Measurements from ENCODE around the gene ELK4. TPM values are rescaled to one million over a fixed set of nuclear protein-coding genes. Genes with fewer than 3 reads are reported as not detected.

ELK4 gene
- total and polyA plus RNA-seq, 2 experiments from 2014 or later: 5.1 to 19.7 TPM

DNA sequence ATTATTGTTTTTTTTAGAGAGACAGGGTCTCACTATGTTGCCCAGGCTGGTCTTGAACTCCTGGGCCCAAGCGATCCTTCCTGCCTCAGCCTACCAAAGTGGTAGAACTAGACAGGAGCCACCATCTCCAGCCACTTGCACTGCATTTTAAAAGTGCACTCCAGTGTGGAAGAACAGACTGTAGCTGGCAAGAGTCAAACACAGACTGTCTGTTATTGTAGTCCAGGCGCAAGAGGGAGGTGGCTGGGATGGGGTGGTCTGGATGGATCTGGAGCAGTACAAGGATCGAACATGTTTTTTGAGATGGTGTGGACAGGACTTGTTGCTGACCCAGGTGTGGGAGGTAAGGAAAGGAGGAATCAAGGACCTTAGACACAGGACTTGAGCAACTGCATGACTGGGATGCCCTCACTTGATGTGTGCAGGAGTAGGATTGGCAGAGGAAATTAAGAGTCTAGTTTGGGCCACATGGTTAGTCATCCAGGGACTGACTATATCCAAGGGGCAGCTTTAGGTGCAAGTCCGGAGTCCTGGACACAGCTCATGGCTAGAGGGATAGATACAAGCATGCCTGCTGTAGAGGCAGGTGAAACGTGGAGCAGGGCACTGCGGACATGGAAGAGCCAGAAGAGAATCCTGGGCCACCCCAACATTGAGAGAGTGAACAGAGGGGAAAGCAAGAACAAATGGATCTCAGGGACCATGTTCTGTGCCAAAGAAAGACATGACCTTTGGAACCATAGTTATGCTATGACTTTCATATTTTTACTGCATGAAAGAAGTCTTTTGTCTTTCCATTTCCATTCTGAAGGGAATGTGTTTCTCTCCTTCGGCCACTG is 42.0 kb downstream of the ELK4 start:
- Histone ChIP-seq H3K4me1 (ENCODE audit: insufficient read depth) (peaks cover 9% of the 10 kb centered on the region; the same call in 1 of the 2 replicates), H3F3A (replicated peaks; ENCODE audit: low read depth) (no peaks in the 10 kb centered on the region), H4K20me1 (replicated peaks; ENCODE audit: insufficient read depth) (no peaks in the 10 kb centered on the region), H3K4me3 (no peak overlapping the region), H3K4me2 (no peak overlapping the region), H3K9me2 (ENCODE audit: insufficient read depth) (no peaks in the 10 kb centered on the region), H3K27ac (ENCODE audit: low read depth) (no peak overlapping the region), H2AFZ (no peak overlapping the region), H3K36me3 (ENCODE audit: insufficient read depth) (no peaks in the 10 kb centered on the region), H3K27me3 (ENCODE audit: insufficient read depth) (peaks cover 4% of the 10 kb centered on the region; the same call in 1 of the 2 replicates), H3K79me2 (replicated peaks; ENCODE audit: insufficient read depth) (no peaks in the 10 kb centered on the region)
- Mint-ChIP-seq H3K27ac (no peak overlapping the region), H3K27me3 (ENCODE audit: insufficient read depth, low read depth, poor library complexity) (peaks cover 2% of the 10 kb centered on the region), H3K9me3 (no peaks in the 10 kb centered on the region), H3K4me3 (no peak overlapping the region), H3K4me1 (peaks cover 9% of the 10 kb centered on the region; the same call in 2 of the 3 replicates), H3K36me3 (ENCODE audit: low read depth) (no peaks in the 10 kb centered on the region)
- no peak for DNase-seq (ENCODE audit: low spot score)
- TF ChIP-seq, protein P1, sequence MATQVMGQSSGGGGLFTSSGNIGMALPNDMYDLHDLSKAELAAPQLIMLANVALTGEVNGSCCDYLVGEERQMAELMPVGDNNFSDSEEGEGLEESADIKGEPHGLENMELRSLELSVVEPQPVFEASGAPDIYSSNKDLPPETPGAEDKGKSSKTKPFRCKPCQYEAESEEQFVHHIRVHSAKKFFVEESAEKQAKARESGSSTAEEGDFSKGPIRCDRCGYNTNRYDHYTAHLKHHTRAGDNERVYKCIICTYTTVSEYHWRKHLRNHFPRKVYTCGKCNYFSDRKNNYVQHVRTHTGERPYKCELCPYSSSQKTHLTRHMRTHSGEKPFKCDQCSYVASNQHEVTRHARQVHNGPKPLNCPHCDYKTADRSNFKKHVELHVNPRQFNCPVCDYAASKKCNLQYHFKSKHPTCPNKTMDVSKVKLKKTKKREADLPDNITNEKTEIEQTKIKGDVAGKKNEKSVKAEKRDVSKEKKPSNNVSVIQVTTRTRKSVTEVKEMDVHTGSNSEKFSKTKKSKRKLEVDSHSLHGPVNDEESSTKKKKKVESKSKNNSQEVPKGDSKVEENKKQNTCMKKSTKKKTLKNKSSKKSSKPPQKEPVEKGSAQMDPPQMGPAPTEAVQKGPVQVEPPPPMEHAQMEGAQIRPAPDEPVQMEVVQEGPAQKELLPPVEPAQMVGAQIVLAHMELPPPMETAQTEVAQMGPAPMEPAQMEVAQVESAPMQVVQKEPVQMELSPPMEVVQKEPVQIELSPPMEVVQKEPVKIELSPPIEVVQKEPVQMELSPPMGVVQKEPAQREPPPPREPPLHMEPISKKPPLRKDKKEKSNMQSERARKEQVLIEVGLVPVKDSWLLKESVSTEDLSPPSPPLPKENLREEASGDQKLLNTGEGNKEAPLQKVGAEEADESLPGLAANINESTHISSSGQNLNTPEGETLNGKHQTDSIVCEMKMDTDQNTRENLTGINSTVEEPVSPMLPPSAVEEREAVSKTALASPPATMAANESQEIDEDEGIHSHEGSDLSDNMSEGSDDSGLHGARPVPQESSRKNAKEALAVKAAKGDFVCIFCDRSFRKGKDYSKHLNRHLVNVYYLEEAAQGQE (IDR thresholded peaks at IDR 0.05; ENCODE audit: unreplicated experiment): no peak
- TF ChIP-seq JUNB (IDR thresholded peaks at IDR 0.05; ENCODE audit: unreplicated experiment): no peak
- no peak for TF ChIP-seq STAT1 (IDR thresholded peaks at IDR 0.05; ENCODE audit: unreplicated experiment)
- no peak for TF ChIP-seq EZH2 (IDR thresholded peaks at IDR 0.05; ENCODE audit: low read depth, unreplicated experiment)
- no peak for TF ChIP-seq ZNF114 (CRISPR knock-in tag; IDR thresholded peaks at IDR 0.05)
- TF ChIP-seq, protein P2, sequence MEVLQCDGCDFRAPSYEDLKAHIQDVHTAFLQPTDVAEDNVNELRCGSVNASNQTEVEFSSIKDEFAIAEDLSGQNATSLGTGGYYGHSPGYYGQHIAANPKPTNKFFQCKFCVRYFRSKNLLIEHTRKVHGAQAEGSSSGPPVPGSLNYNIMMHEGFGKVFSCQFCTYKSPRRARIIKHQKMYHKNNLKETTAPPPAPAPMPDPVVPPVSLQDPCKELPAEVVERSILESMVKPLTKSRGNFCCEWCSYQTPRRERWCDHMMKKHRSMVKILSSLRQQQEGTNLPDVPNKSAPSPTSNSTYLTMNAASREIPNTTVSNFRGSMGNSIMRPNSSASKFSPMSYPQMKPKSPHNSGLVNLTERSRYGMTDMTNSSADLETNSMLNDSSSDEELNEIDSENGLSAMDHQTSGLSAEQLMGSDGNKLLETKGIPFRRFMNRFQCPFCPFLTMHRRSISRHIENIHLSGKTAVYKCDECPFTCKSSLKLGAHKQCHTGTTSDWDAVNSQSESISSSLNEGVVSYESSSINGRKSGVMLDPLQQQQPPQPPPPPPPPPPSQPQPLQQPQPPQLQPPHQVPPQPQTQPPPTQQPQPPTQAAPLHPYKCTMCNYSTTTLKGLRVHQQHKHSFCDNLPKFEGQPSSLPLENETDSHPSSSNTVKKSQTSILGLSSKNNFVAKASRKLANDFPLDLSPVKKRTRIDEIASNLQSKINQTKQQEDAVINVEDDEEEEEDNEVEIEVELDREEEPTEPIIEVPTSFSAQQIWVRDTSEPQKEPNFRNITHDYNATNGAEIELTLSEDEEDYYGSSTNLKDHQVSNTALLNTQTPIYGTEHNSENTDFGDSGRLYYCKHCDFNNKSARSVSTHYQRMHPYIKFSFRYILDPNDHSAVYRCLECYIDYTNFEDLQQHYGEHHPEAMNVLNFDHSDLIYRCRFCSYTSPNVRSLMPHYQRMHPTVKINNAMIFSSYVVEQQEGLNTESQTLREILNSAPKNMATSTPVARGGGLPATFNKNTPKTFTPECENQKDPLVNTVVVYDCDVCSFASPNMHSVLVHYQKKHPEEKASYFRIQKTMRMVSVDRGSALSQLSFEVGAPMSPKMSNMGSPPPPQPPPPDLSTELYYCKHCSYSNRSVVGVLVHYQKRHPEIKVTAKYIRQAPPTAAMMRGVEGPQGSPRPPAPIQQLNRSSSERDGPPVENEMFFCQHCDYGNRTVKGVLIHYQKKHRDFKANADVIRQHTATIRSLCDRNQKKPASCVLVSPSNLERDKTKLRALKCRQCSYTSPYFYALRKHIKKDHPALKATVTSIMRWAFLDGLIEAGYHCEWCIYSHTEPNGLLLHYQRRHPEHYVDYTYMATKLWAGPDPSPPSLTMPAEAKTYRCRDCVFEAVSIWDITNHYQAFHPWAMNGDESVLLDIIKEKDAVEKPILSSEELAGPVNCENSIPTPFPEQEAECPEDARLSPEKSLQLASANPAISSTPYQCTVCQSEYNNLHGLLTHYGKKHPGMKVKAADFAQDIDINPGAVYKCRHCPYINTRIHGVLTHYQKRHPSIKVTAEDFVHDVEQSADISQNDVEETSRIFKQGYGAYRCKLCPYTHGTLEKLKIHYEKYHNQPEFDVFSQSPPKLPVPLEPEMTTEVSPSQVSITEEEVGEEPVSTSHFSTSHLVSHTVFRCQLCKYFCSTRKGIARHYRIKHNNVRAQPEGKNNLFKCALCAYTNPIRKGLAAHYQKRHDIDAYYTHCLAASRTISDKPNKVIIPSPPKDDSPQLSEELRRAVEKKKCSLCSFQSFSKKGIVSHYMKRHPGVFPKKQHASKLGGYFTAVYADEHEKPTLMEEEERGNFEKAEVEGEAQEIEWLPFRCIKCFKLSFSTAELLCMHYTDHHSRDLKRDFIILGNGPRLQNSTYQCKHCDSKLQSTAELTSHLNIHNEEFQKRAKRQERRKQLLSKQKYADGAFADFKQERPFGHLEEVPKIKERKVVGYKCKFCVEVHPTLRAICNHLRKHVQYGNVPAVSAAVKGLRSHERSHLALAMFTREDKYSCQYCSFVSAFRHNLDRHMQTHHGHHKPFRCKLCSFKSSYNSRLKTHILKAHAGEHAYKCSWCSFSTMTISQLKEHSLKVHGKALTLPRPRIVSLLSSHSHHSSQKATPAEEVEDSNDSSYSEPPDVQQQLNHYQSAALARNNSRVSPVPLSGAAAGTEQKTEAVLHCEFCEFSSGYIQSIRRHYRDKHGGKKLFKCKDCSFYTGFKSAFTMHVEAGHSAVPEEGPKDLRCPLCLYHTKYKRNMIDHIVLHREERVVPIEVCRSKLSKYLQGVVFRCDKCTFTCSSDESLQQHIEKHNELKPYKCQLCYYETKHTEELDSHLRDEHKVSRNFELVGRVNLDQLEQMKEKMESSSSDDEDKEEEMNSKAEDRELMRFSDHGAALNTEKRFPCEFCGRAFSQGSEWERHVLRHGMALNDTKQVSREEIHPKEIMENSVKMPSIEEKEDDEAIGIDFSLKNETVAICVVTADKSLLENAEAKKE (CRISPR knock-in tag; IDR thresholded peaks at IDR 0.05): no peak
- TF ChIP-seq EZH2phosphoT487 (IDR thresholded peaks at IDR 0.05; ENCODE audit: unreplicated experiment): no peak
- TF ChIP-seq, protein P3, sequence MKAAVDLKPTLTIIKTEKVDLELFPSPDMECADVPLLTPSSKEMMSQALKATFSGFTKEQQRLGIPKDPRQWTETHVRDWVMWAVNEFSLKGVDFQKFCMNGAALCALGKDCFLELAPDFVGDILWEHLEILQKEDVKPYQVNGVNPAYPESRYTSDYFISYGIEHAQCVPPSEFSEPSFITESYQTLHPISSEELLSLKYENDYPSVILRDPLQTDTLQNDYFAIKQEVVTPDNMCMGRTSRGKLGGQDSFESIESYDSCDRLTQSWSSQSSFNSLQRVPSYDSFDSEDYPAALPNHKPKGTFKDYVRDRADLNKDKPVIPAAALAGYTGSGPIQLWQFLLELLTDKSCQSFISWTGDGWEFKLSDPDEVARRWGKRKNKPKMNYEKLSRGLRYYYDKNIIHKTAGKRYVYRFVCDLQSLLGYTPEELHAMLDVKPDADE (IDR thresholded peaks at IDR 0.05): no peak
- no peak for TF ChIP-seq POLR2AphosphoS5 (IDR thresholded peaks at IDR 0.05; ENCODE audit: low read depth)
- TF ChIP-seq CREB1 (CRISPR knock-in tag; IDR thresholded peaks at IDR 0.05; ENCODE audit: low read depth): no peak
- TF ChIP-seq NANOG (IDR thresholded peaks at IDR 0.05; ENCODE audit: borderline replicate concordance): no peak
- TF ChIP-seq, protein P4, sequence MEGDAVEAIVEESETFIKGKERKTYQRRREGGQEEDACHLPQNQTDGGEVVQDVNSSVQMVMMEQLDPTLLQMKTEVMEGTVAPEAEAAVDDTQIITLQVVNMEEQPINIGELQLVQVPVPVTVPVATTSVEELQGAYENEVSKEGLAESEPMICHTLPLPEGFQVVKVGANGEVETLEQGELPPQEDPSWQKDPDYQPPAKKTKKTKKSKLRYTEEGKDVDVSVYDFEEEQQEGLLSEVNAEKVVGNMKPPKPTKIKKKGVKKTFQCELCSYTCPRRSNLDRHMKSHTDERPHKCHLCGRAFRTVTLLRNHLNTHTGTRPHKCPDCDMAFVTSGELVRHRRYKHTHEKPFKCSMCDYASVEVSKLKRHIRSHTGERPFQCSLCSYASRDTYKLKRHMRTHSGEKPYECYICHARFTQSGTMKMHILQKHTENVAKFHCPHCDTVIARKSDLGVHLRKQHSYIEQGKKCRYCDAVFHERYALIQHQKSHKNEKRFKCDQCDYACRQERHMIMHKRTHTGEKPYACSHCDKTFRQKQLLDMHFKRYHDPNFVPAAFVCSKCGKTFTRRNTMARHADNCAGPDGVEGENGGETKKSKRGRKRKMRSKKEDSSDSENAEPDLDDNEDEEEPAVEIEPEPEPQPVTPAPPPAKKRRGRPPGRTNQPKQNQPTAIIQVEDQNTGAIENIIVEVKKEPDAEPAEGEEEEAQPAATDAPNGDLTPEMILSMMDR (conservative IDR thresholded peaks at IDR 0.05; ENCODE audit: low read depth in 2 of 2): no peak
- ATAC-seq: no peak

All from GM23338 (cell line).